ENCODE results near the gene PTPN21. TPM values are rescaled to one million over a fixed set of nuclear protein-coding genes. Genes with fewer than 3 reads are reported as not detected.

PTPN21 gene
- polyA plus RNA-seq, 1 of the 3 experiments (the other 2 are of a cell fraction) = 5.6 TPM

- H3K4me1 ChIP-seq (ENCODE audit: control insufficient read depth in 1 of 2, insufficient read depth in 2 of 2, low read depth in 1 of 2, low read length in 1 of 2) = peaks cover 0 to 15% of the 10 kb centered on the region in 2 experiments; a peak in 3 of 4 replicates
- no peak overlapping the region; the same call in 1 of the 2 replicates for H2AFZ ChIP-seq (ENCODE audit: low read depth)
- peaks cover 32% of the 10 kb centered on the region for H3F3A ChIP-seq (replicated peaks; ENCODE audit: insufficient read depth)
- peaks cover 15% of the 10 kb centered on the region for H4K20me1 ChIP-seq (ENCODE audit: insufficient read depth)
- H3K4me2 ChIP-seq = no peak overlapping the region
- H3K9ac ChIP-seq = no peak overlapping the region
- no peaks in the 10 kb centered on the region for H3K9me2 ChIP-seq
- ChIA-PET CTCF (interaction anchor here (0.9 to 1.8 kb wide), 7 partner anchors 8 to 371 kb away, joined by 3 to 15 read pairs (median 4); no protein-coding TSS in a partner anchor), POLR2A (no interaction called here)
- H3K79me2 ChIP-seq (ENCODE audit: insufficient read depth) = peaks cover 16% of the 10 kb centered on the region
- 0% methylated on average over 1 of the region's 1 CpG for WGBS (ENCODE audit: low lambda C conversion rate)
- no peak overlapping the region for H3K4me3 ChIP-seq (ENCODE audit: low read depth in 2 of 2, low read length in 1 of 2)
- DNase-seq = peak; percentile 41
- peak overlapping the region in 1 of 2 experiments; percentile 30; a peak in 1 of 4 replicates for H3K27ac ChIP-seq (ENCODE audit: low read depth in 2 of 2, low read length in 1 of 2)
- H3K9me3 ChIP-seq = no peaks in the 10 kb centered on the region
- peaks cover 0 to 4% of the 10 kb centered on the region in 2 experiments for H3K36me3 ChIP-seq (replicated peaks in 1 of 2; ENCODE audit: control insufficient read depth in 1 of 2, insufficient read depth in 2 of 2, low read length in 1 of 2)
- TF ChIP-seq SIN3A (IDR thresholded peaks at IDR 0.05; ENCODE audit: borderline replicate concordance, low read depth, low read length) (no peak), ELF1 (IDR thresholded peaks at IDR 0.05) (no peak), YY1 (IDR thresholded peaks at IDR 0.05; ENCODE audit: low read depth) (no peak), FOXM1 (IDR thresholded peaks at IDR 0.05; ENCODE audit: low read depth) (no peak), SMC3 (IDR thresholded peaks at IDR 0.05; ENCODE audit: low read depth, low read length) (peak; percentile 38), TCF12 (IDR thresholded peaks at IDR 0.05) (no peak), GABPA (IDR thresholded peaks at IDR 0.05; ENCODE audit: low read depth) (no peak), MAX (IDR thresholded peaks at IDR 0.05; ENCODE audit: low read depth) (no peak), EP300 (IDR thresholded peaks at IDR 0.05; ENCODE audit: borderline replicate concordance in 1 of 2, low read depth in 1 of 2, low read length in 1 of 2) (no peak), RAD21 (IDR thresholded peaks at IDR 0.05; ENCODE audit: low read length) (peak; percentile 71), NFIC (IDR thresholded peaks at IDR 0.05; ENCODE audit: borderline replicate concordance) (no peak; the same call in 1 of the 2 replicates), TEAD4 (IDR thresholded peaks at IDR 0.05; ENCODE audit: borderline replicate concordance, insufficient read depth) (no peak), FOSL2 (IDR thresholded peaks at IDR 0.05; ENCODE audit: borderline replicate concordance, low read depth) (no peak), CTCF (IDR thresholded peaks at IDR 0.05) (peak; percentile 67), ZBTB33 (IDR thresholded peaks at IDR 0.05; ENCODE audit: borderline replicate concordance, low read depth) (no peak)
- H3K27me3 ChIP-seq (ENCODE audit: insufficient read depth) = no peaks in the 10 kb centered on the region
Observed at GRCh38 chr14:88559852-88560251, 5.0 kb upstream of the PTPN21 start.

Measured in SK-N-SH (cell line).